Breast epithelium (tissue), 4 donors: ENCODE measurements around the gene KCTD19. TPM values are rescaled to one million over a fixed set of nuclear protein-coding genes. Genes with fewer than 3 reads are reported as not detected.
A peak's percentile ranks its signal among the peaks of the same experiment; 100 is the strongest.

Experiments used
- DNase-seq, 2 donors: peaks; one replicate each; pipeline ENCODE4 v3.0.0-alpha.2; 2019; ENCODE audit warnings: low spot score in 2 of 2
- H3K27ac ChIP-seq, 2 donors: fragments of 200-600 bp; sonication (generic) in 1 of 2; one replicate each; pipeline ENCODE4 v1.5.1; 2016 to 2019; ENCODE audit warnings: mild to moderate bottlenecking in 1 of 2
- H3K27me3 ChIP-seq, 2 donors: fragments of 200-600 bp; sonication (generic) in 1 of 2; one replicate each; pipeline versions ENCODE4 v1.5.1 to v1.6.0; 2017 to 2019; ENCODE audit warnings: control low read depth in 1 of 2, mild to moderate bottlenecking in 1 of 2
- H3K36me3 ChIP-seq: fragments of 200-600 bp; one replicate; pipeline ENCODE4 v1.5.1; 2019
- H3K4me1 ChIP-seq, 2 donors: fragments of 200-600 bp; sonication (generic); one replicate each; pipeline ENCODE4 v1.5.1; 2016 to 2019; ENCODE audit warnings: control low read depth in 1 of 2
- H3K4me3 ChIP-seq, 3 donors: fragments of 200-600 bp; sonication (generic); 1 replicate in 2 of 3; 2 replicates in 1 of 3; pipeline ENCODE4 v1.5.1; 2016 to 2019; ENCODE audit warnings: mild to moderate bottlenecking in 3 of 3, moderate library complexity in 2 of 3
- H3K9me3 ChIP-seq, 2 donors: fragments of 200-600 bp; sonication (generic) in 1 of 2; one replicate each; pipeline ENCODE4 v1.5.1; 2016 to 2019; ENCODE audit warnings: control low read depth in 1 of 2
- CTCF ChIP-seq, 3 donors: fragments of 450-650 bp; IDR thresholded peaks; one replicate each; pipeline ENCODE4 v1.5.1; 2016 to 2017; ENCODE audit warnings: antibody characterized with exemption in 3 of 3, mild to moderate bottlenecking in 3 of 3, moderate library complexity in 3 of 3
- POLR2A ChIP-seq: fragments of 450-650 bp; IDR thresholded peaks from one replicate; pipeline ENCODE4 v1.6.1; 2016; ENCODE audit warnings: antibody characterized with exemption, mild to moderate bottlenecking, moderate library complexity
- POLR2AphosphoS5 ChIP-seq, 3 donors: sonication (generic); formaldehyde crosslinking; IDR thresholded peaks; one replicate each; pipeline ENCODE4 v1.6.1; 2017; ENCODE audit warnings: antibody characterized with exemption in 3 of 3
- intact Hi-C: fragments of 100-400 bp; cut with DNase I; formaldehyde crosslinking; loops from one replicate; pipeline ENCODE4 v1.15.1; 2023; ENCODE audit warnings: low total_unique reads
- total RNA-seq, 3 donors: library from RNA; depleted of rRNA; stranded (reverse); fragments of >200 nt; gene quantifications; one replicate each; pipeline ENCODE4 v1.1.0, GENCODE V29; 2016

The KCTD19 gene
- total RNA-seq, 3 donors from 2014 or later = 1.0 TPM; not detected in 2

- Histone ChIP-seq H3K27me3 (no peaks in the 10 kb centered on the region), H3K4me3 (peak overlapping the region in 2 of 3 donors; percentile 78 to 91), H3K9me3 (no peaks in the 10 kb centered on the region), H3K36me3 (no peaks in the 10 kb centered on the region), H3K27ac (peak overlapping the region; percentile 76 to 96), H3K4me1 (peaks cover 20 to 38% of the 10 kb centered on the region in 2 donors)
- TF ChIP-seq POLR2AphosphoS5 (IDR thresholded peaks at IDR 0.05) = no peak
- TF ChIP-seq CTCF (IDR thresholded peaks at IDR 0.05) = no peak
- no peak for TF ChIP-seq POLR2A
- DNase-seq = no peak
- intact Hi-C loops = no loop called here
These were observed 81.4 kb downstream of the KCTD19 start for GRCh38 chr16:67245186-67245585.

DNA sequence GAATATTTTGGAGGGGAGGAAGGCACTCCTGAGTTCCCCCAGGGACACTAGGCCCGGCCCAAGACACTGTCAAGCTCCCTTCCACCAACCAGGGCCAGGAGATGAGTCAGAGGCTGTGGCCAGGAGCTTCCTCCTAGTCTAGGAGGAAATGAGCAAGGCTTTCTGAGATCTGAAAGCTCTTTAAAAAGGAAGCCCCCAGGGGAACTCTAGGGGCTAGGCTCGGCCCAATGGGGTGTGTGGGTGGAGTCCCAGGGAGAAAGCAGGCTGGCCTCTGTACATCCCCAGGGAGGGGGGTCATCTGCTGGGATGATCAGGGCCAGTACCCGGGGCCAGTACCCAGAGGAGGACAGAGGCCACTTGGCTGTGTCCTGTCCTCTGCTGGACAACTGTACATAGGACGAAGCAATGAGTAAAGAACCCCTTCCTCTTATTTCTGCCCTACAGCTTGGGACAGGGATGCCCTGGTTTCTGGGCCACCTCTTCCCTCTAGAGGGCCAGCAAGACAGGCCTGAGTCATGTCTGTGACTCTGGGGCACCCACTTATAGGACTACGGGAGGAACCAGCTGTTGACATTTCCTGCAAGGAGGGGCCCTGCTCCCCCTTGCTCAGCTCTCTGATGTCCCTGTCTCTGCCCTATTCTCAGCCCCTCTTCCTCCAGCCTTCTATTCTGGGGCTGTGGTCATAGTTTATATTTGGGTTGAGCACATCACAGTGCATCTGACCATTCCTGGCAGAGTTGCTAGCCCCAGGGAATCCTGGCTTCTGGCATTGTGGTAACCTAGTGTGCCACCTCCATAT is 82.0 kb downstream of the KCTD19 start:
- Histone ChIP-seq H3K4me1 (peaks cover 20 to 41% of the 10 kb centered on the region in 2 donors), H3K9me3 (no peaks in the 10 kb centered on the region), H3K27ac (peak overlapping the region; percentile 76 to 96), H3K36me3 (no peaks in the 10 kb centered on the region), H3K4me3 (peak overlapping the region in 1 of 3 donors; percentile 78), H3K27me3 (no peaks in the 10 kb centered on the region)
- intact Hi-C loops = no loop called here
- peak; percentile 64 to 77 for DNase-seq
- TF ChIP-seq CTCF (IDR thresholded peaks at IDR 0.05) (no peak), POLR2AphosphoS5 (IDR thresholded peaks at IDR 0.05) (no peak), POLR2A (no peak)

DNA sequence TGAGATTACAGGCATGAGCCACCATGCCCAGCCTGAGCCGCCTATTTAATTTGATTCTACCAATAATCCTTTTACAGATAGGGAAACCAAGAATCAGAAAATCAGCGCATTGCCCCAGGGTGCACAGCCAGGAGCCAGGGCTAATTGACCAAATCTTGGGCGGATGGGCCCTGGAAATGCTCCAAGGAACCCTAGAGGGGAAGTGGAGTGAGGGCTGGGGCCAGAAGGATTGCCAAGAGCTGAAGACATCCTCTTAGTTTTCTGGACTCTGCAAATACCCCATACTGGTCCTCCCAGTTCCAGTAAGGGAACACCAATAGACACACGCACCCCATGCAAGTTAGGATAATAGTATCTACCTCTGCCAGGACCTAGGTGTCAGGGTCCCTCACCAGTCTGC is 83.1 kb downstream of the KCTD19 start:
- no peak for TF ChIP-seq CTCF (IDR thresholded peaks at IDR 0.05)
- no peak for TF ChIP-seq POLR2AphosphoS5 (IDR thresholded peaks at IDR 0.05)
- no peak for TF ChIP-seq POLR2A
- intact Hi-C loops = no loop called here
- Histone ChIP-seq H3K27me3 (no peaks in the 10 kb centered on the region), H3K27ac (peak overlapping the region; percentile 76 to 96), H3K9me3 (no peaks in the 10 kb centered on the region), H3K4me3 (no peak overlapping the region), H3K36me3 (no peaks in the 10 kb centered on the region), H3K4me1 (peaks cover 20 to 41% of the 10 kb centered on the region in 2 donors)
- no peak for DNase-seq

DNA sequence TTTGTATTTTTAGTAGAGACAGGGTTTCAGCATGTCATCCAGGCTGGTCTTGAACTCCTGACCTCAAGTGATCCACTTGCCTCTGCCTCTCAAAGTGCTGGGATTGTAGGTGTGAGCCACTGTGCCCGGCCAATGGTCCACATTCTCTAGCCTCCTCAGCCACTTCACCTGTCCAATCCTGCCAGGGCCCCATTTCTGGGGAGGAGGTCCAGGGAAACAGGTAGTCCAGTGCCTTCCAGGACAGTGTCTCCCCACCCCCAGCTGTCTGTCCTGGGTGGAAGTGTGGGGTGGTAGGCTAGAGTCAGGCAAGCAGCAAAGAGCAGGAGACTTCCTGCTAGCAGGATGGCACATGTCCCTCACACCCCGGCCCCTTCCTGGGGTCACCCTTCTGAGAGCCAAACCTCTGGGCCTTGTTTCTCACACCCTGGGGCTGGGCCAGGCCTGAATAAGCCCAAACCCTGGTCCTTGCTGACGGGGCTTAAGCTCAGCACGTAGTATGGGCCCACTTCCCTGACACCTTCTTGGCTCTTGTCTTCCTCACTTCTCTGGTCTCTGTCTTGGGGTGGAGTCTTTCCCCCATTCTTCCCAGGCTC is 84.3 kb downstream of the KCTD19 start:
- Histone ChIP-seq H3K4me3 (no peak overlapping the region), H3K36me3 (no peaks in the 10 kb centered on the region), H3K27me3 (no peaks in the 10 kb centered on the region), H3K9me3 (no peaks in the 10 kb centered on the region), H3K4me1 (peaks cover 16 to 37% of the 10 kb centered on the region in 2 donors), H3K27ac (peak overlapping the region; percentile 76 to 93)
- intact Hi-C loops = no loop called here
- DNase-seq = no peak
- TF ChIP-seq POLR2A (no peak), CTCF (IDR thresholded peaks at IDR 0.05) (no peak), POLR2AphosphoS5 (IDR thresholded peaks at IDR 0.05) (no peak)
